Endodermal cell (in vitro differentiated cells): ENCODE data around the gene MAD2L1BP. TPM values are rescaled to one million over a fixed set of nuclear protein-coding genes. Genes with fewer than 3 reads are reported as not detected.

Experiments
- DNase-seq: peaks from one replicate; pipeline ENCODE4 v3.0.0-alpha.2; 2017
- H3K27ac ChIP-seq: 2 replicates; pipeline ENCODE4 v1.5.1; 2013; ENCODE audit warnings: mild to moderate bottlenecking, low read depth, low read length, moderate library complexity
- H3K27me3 ChIP-seq: 2 replicates; pipeline ENCODE4 v1.6.1; 2013; ENCODE audit warnings: mild to moderate bottlenecking, low read length, moderate library complexity; ENCODE audit not compliant: insufficient read depth, control insufficient read depth, poor library complexity, severe bottlenecking
- H3K36me3 ChIP-seq: 2 replicates; pipeline ENCODE4 v1.7.0; 2013; ENCODE audit warnings: mild to moderate bottlenecking, low read length, moderate library complexity; ENCODE audit not compliant: control insufficient read depth, insufficient read depth
- H3K4me1 ChIP-seq: one replicate; pipeline ENCODE4 v1.7.0; 2013; ENCODE audit warnings: low read length; ENCODE audit not compliant: control insufficient read depth, insufficient read depth
- H3K4me3 ChIP-seq: 2 replicates; pipeline ENCODE4 v1.5.1; 2013; ENCODE audit warnings: mild to moderate bottlenecking, low read length, moderate library complexity
- H3K9ac ChIP-seq: 2 replicates; pipeline ENCODE4 v1.6.1; 2013; ENCODE audit warnings: mild to moderate bottlenecking, low read length, moderate library complexity; ENCODE audit not compliant: poor library complexity, severe bottlenecking; ENCODE audit errors: extremely low read depth
- H3K9me3 ChIP-seq: 2 replicates; pipeline ENCODE4 v1.6.1; 2013; ENCODE audit warnings: mild to moderate bottlenecking, low read length, moderate library complexity; ENCODE audit not compliant: control insufficient read depth
- H3K27ac Mint-ChIP-seq: 2 replicates; pipeline ENCODE4 v1.8.0; 2020; ENCODE audit warnings: mixed read lengths
- H3K27me3 Mint-ChIP-seq: 2 replicates; pipeline ENCODE4 v1.8.0; 2021; ENCODE audit warnings: mild to moderate bottlenecking, mixed read lengths; ENCODE audit not compliant: insufficient read depth
- H3K36me3 Mint-ChIP-seq: 2 replicates; pipeline ENCODE4 v1.8.0; 2020; ENCODE audit warnings: low read depth, mixed read lengths
- H3K4me1 Mint-ChIP-seq: 2 replicates; pipeline ENCODE4 v1.8.0; 2020; ENCODE audit warnings: mixed read lengths
- H3K4me3 Mint-ChIP-seq: 2 replicates; pipeline ENCODE4 v1.8.0; 2020; ENCODE audit warnings: mild to moderate bottlenecking, moderate library complexity, mixed read lengths
- H3K9me3 Mint-ChIP-seq: 2 replicates; pipeline ENCODE4 v1.8.0; 2020; ENCODE audit warnings: mild to moderate bottlenecking, mixed read lengths
- CTCF ChIP-seq: fragments of 200-600 bp; sonication (generic); conservative IDR thresholded peaks from 2 replicates; pipeline ENCODE4 v1.5.0; 2021; ENCODE audit warnings: antibody characterized with exemption, mild to moderate bottlenecking
- WGBS, 2 experiments: methylation state at CpG; one replicate each; pipeline versions ENCODE4 v1.1.5 to v1.1.7; 2013; ENCODE audit warnings: missing lambda C conversion rate in 2 of 2, mixed read lengths in 1 of 2; ENCODE audit not compliant: insufficient coverage in 1 of 2, insufficient read length in 1 of 2; 5-methylcytosine and 5-hydroxymethylcytosine counted together
- total RNA-seq, 2 donors: library from RNA; stranded (reverse); fragmentation: NEBNext Ultra II Directional in 1 of 2; extraction: Animal tissue kit (Norgen Biotek cat#: 25700) in 1 of 2; gene quantifications; 2 replicates in 1 of 2; 3 replicates in 1 of 2; pipeline ENCODE4 v1.2.1, GENCODE V29; 2021

The MAD2L1BP gene
- total RNA-seq, 2 donors from 2014 or later = 32.7 to 41.5 TPM

GRCh38 chr6:43621836-43622180 is 13.8 kb upstream of the MAD2L1BP start:
- DNase-seq = no peak
- Histone ChIP-seq H3K27ac (no peak overlapping the region), H3K4me1 (no peaks in the 10 kb centered on the region), H3K4me3 (no peak overlapping the region), H3K9ac (no peak overlapping the region), H3K9me3 (no peaks in the 10 kb centered on the region), H3K36me3 (peaks cover 83% of the 10 kb centered on the region), H3K27me3 (no peaks in the 10 kb centered on the region)
- H3K4me3 Mint-ChIP-seq = no peak overlapping the region
- 94 to 100% methylated on average over 6 to 10 of the region's 10 CpGs for WGBS, 2 experiments
- no peak overlapping the region for H3K27ac Mint-ChIP-seq
- H3K27me3 Mint-ChIP-seq = no peaks in the 10 kb centered on the region
- peaks cover 9% of the 10 kb centered on the region for H3K4me1 Mint-ChIP-seq
- TF ChIP-seq CTCF = no peak
- no peaks in the 10 kb centered on the region for H3K9me3 Mint-ChIP-seq
- peaks cover 65% of the 10 kb centered on the region for H3K36me3 Mint-ChIP-seq

DNA sequence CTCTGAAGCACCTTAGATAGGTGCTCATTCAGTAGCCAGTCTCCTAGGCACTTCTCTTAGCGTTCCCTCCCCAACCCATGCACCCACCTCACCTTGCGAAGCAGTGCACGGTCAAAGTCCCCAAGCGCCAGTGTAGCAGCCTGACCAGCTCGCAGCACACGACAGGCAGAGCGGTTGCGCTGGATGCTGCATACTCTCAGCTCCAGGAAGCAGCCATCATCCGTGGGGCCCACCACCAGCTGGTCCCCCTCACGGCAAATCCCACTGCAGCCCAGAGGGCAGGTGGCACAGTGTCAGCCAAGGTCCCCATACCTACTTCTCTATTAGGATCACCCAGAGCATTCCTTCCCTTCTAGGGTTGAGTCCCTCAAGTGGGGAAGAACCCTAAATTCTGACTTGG is 13.1 kb upstream of the MAD2L1BP start:
- peaks cover 70% of the 10 kb centered on the region for H3K36me3 Mint-ChIP-seq
- no peak overlapping the region for H3K4me3 Mint-ChIP-seq
- no peak overlapping the region for H3K27ac ChIP-seq
- no peak overlapping the region for H3K27ac Mint-ChIP-seq
- no peaks in the 10 kb centered on the region for H3K9me3 Mint-ChIP-seq
- H3K9me3 ChIP-seq = no peaks in the 10 kb centered on the region
- no peaks in the 10 kb centered on the region for H3K4me1 ChIP-seq
- no peaks in the 10 kb centered on the region for H3K27me3 ChIP-seq
- no peak overlapping the region for H3K9ac ChIP-seq
- no peak for DNase-seq
- H3K4me3 ChIP-seq = no peak overlapping the region
- H3K27me3 Mint-ChIP-seq = no peaks in the 10 kb centered on the region
- no peak for TF ChIP-seq CTCF
- H3K4me1 Mint-ChIP-seq = peaks cover 16% of the 10 kb centered on the region
- peaks cover 82% of the 10 kb centered on the region for H3K36me3 ChIP-seq
- WGBS, 2 experiments = 95 to 96% methylated on average over 8 to 10 of the region's 10 CpGs

- Histone ChIP-seq H3K27me3 (no peaks in the 10 kb centered on the region), H3K36me3 (peaks cover 78% of the 10 kb centered on the region), H3K27ac (no peak overlapping the region), H3K9me3 (no peaks in the 10 kb centered on the region), H3K4me3 (no peak overlapping the region), H3K9ac (no peak overlapping the region), H3K4me1 (no peaks in the 10 kb centered on the region)
- no peak for DNase-seq
- Mint-ChIP-seq H3K36me3 (peaks cover 70% of the 10 kb centered on the region), H3K27ac (no peak overlapping the region), H3K4me1 (peaks cover 24% of the 10 kb centered on the region), H3K27me3 (no peaks in the 10 kb centered on the region), H3K4me3 (no peak overlapping the region), H3K9me3 (no peaks in the 10 kb centered on the region)
- WGBS, 2 experiments = 93 to 95% methylated on average over 9 to 12 of the region's 12 CpGs
- TF ChIP-seq CTCF = no peak
Measured at GRCh38 chr6:43623880-43624785, 11.5 kb upstream of the MAD2L1BP start.
